Natural killer cell treated with Interleukin-12 subunit alpha and Interleukin-12 subunit beta and Interleukin-15 and Interleukin-18, amount 100 ng/mL, for 72 hours (primary cell): ENCODE measurements around the gene ZBED3. TPM values are rescaled to one million over a fixed set of nuclear protein-coding genes. Genes with fewer than 3 reads are reported as not detected.
"Not testable (repeated sequence)": the region's sequence is repeated elsewhere in the genome, so short reads cannot be mapped to it uniquely, and the experiment has no call there.

Experiments used
- ATAC-seq, 2 donors: fragments of 150-1000 bp; cut with Tn5 transposase in 1 of 2; sonication (Bioruptor Pico), chemical (Tn5 transposase) in 1 of 2; 2 replicates each; pipeline ENCODE4 v1.10.0; 2021
- DNase-seq: peaks from one replicate; pipeline ENCODE4 v3.0.0; 2022; ENCODE audit warnings: low spot score
- H3K27ac Mint-ChIP-seq, 2 donors: 1 replicate in 1 of 2; 2 replicates in 1 of 2; pipeline ENCODE4 v1.8.0; 2022; ENCODE audit warnings: mixed read lengths in 2 of 2, mild to moderate bottlenecking in 1 of 2, moderate library complexity in 1 of 2
- H3K27me3 Mint-ChIP-seq, 2 donors: 1 replicate in 1 of 2; 2 replicates in 1 of 2; pipeline ENCODE4 v1.8.0; 2022; ENCODE audit warnings: mixed read lengths in 2 of 2
- H3K36me3 Mint-ChIP-seq: one replicate; pipeline ENCODE4 v1.8.0; 2022; ENCODE audit warnings: mixed read lengths
- H3K4me1 Mint-ChIP-seq, 2 donors: 1 replicate in 1 of 2; 2 replicates in 1 of 2; pipeline ENCODE4 v1.8.0; 2022; ENCODE audit warnings: low read depth in 2 of 2, mixed read lengths in 2 of 2, mild to moderate bottlenecking in 1 of 2
- H3K4me3 Mint-ChIP-seq: one replicate; pipeline ENCODE4 v1.8.0; 2022; ENCODE audit warnings: mixed read lengths
- H3K9me3 Mint-ChIP-seq: 2 replicates; pipeline ENCODE4 v1.8.0; 2022; ENCODE audit warnings: mixed read lengths
- total RNA-seq, 2 donors: library from RNA; stranded (reverse); gene quantifications; one replicate each; pipeline ENCODE4 v1.2.3, GENCODE V29; 2022

Gene ZBED3
- total RNA-seq, 2 donors from 2014 or later: 0.12 to 0.17 TPM

DNA sequence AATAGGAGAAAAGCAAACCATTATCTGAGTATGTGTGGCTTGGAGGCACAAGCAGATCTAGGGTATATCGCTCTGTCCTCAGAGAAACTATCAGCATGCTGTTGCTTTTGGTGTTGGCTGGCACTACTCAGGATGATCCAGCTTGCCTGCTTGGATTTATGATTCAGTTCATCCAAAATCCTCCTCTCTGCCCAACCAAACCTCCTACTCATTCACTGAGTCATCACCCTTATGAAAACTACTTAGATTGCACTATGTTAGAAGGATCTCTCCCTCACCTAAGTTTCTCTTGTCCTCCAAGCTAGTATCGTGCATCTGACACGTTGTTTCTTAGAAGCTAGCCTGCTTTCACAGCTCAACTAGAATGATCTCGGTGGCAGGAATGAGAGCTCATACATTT is 14.2 kb upstream of the ZBED3 start:
- Mint-ChIP-seq H3K27ac (no peak overlapping the region), H3K36me3 (no peaks in the 10 kb centered on the region), H3K4me1 (no peaks in the 10 kb centered on the region), H3K27me3 (peaks cover 4 to 8% of the 10 kb centered on the region in 2 donors), H3K4me3 (no peak overlapping the region), H3K9me3 (no peaks in the 10 kb centered on the region)
- no peak for DNase-seq
- no peak for ATAC-seq

DNA sequence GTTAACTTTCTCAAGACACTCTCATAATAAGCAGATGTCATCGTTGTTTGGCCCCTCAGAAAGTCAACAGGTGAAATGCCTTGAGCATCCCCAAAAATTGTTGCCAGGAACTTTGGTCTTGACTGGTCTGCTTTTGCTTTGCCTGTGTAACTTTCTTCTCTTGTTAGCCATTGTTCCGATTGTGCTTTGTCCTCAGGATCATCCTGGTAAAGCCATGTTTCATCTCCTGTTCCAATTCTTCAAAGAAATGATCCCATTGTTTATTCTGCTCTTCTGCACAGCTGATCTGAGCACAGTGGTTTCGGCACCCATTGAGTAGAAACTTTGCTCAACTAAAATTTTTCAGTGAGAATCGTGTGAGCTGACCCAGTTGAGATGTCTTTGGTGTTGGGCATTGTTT is 8.1 kb upstream of the ZBED3 start:
- peaks cover 9% of the 10 kb centered on the region in 2 donors for H3K27me3 Mint-ChIP-seq
- no peak overlapping the region for H3K27ac Mint-ChIP-seq
- H3K36me3 Mint-ChIP-seq: no peaks in the 10 kb centered on the region
- H3K4me3 Mint-ChIP-seq: no peak overlapping the region
- no peaks in the 10 kb centered on the region for H3K4me1 Mint-ChIP-seq
- DNase-seq: no peak
- no peaks in the 10 kb centered on the region for H3K9me3 Mint-ChIP-seq
- no peak for ATAC-seq

DNA sequence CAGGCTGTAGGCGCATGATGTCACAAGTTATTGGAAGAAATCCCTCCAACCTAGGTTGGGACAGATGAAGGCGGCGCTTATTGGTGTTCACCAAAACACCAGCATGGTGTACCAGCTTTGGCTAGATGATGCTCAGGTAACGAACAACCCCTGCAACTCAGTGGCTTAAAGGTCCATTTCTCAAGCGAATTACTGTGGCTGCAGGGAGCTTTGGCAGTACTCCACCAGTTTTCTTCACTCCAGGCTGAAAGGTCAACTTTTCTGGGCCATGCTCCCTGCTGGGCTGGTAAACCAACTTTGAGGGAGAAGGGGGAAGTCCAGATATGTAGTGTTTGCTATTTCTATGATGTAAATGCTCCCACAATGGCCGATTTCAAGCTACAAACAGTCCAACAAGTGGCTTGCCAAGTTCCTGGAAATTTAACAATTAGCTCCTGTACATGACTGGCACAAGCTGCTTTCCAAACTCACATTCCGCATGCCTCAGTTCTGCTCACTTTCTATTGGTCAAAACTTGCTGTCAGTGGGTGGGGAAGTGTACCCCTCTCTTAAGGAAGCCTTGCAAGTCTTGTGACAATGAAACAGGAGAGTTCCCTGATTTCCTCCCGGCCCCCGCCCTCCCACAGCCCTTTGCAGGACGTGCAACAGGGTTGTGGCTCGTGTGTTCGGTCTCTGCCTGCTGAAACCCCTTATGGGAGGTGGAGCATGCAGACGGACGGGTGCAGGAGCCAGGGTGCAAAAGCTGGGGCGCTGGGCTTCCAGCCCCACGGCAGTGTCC is 588 bp upstream of the ZBED3 start:
- DNase-seq (no peak), ATAC-seq (no peak)
- Mint-ChIP-seq H3K9me3 (no peaks in the 10 kb centered on the region), H3K27me3 (peaks cover 3 to 15% of the 10 kb centered on the region in 2 donors), H3K4me3 (peak overlapping the region; percentile 85), H3K4me1 (peaks cover 11 to 15% of the 10 kb centered on the region in 2 donors), H3K36me3 (no peaks in the 10 kb centered on the region), H3K27ac (peak overlapping the region in 1 of 2 donors; percentile 18)

DNA sequence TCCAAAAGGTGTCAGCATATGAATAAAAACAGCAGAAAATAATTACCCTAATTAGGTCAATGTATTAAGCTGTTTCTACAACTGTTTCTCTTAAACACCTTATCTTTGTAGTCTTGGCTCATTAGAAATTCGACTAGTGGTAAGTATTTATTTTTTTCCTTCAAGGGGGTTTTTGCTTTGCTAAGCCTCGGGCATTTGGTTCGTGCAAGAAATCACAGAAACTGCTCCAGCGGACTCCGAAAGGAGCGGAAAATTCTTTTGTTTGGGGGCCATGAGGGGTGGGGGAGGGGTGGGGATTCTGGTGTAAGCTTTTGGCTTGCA is 757 bp downstream of the ZBED3 start:
- Mint-ChIP-seq H3K4me3 (peak overlapping the region; percentile 85), H3K9me3 (no peaks in the 10 kb centered on the region), H3K27me3 (peaks cover 3 to 15% of the 10 kb centered on the region in 2 donors), H3K4me1 (peaks cover 11 to 15% of the 10 kb centered on the region in 2 donors), H3K27ac (peak overlapping the region in 1 of 2 donors; percentile 18), H3K36me3 (no peaks in the 10 kb centered on the region)
- DNase-seq (no peak), ATAC-seq (no peak)

DNA sequence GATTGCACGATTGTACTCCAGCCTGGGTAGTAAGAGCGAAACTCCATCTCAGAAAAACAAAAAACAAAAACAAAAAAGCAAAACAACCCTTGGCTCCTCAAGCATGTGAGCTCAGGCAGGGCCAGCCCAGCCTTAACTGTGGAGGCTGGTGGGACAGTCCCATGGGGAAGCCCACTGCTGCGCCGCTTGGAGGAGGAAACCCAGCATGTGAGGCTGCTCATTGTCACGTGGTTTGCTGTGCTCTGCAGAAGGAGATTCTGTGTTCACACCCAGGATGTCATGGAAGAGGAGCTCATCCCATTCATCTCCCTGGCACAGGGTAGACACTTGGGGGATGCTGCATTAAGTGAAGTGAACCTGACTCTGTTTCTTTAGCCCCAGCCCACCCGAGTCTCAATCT is 4.0 kb downstream of the ZBED3 start:
- ATAC-seq (peak in 1 of 2 donors; percentile 48), DNase-seq (no peak)
- Mint-ChIP-seq H3K4me1 (peaks cover 6 to 11% of the 10 kb centered on the region in 2 donors), H3K27ac (no peak overlapping the region), H3K9me3 (no peaks in the 10 kb centered on the region), H3K36me3 (no peaks in the 10 kb centered on the region), H3K4me3 (no peak overlapping the region), H3K27me3 (no peaks in the 10 kb centered on the region)

DNA sequence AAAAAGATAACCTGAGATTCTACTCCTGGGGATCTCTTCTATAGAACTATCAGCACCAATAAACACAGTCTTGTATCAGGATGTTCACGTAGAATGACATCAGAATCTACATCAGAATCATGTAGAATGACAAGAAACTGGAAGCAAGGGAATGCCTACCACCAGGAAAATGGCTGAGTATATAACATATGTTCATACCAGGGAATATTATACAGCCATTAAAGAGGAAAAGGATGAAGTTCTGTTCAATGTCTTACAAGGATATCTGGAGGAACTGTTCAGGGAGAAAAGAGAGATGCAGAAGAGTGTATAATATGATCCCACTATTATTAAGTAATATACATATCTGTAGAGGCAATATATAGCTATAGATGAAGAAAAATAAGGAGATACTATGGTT is 4.8 kb downstream of the ZBED3 start:
- Mint-ChIP-seq H3K4me3 (no peak overlapping the region), H3K9me3 (no peaks in the 10 kb centered on the region), H3K27ac (no peak overlapping the region), H3K36me3 (no peaks in the 10 kb centered on the region), H3K27me3 (no peaks in the 10 kb centered on the region), H3K4me1 (peaks cover 6% of the 10 kb centered on the region in 2 donors)
- ATAC-seq: no peak
- no peak for DNase-seq

DNA sequence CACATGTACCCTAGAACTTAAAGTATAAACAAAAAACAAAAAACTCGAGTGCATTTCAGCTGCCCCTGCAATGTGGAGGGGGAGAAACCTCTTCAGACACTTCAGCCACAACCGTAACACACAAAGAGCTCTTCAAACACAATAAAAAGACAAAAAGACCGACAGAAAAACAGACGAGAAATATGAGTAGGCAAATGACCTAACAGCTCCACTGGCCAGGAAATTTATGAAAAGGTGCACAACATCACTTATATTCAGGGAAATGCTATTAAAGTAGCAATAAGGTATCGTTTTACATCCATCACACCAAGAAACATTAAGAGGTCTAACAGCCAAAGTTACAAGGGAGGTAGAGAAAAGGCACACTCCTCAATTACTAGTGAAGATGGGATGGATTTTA is 6.2 kb downstream of the ZBED3 start:
- DNase-seq: no peak
- Mint-ChIP-seq H3K27me3 (peaks cover 0 to 4% of the 10 kb centered on the region in 2 donors), H3K36me3 (no peaks in the 10 kb centered on the region)

DNA sequence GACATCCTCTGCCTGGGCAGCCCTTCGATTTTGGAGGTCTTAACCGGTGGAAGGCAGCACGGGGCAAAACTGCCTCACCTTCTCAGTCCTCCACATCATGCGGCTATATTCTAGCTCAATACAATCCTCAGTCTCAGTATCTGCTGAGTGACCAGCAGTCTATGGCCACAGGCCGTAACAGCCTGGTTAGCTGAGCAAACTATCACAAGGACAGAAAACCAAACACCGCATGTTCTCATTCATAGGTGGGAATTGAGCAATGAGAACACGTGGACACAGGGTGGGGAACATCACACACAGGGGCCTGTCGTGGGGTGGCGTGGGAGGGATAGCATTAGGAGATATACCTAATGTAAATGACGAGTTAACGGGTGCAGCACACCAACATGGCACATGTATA is 6.6 kb downstream of the ZBED3 start:
- H3K27me3 Mint-ChIP-seq, H3K4me3 Mint-ChIP-seq, DNase-seq, H3K36me3 Mint-ChIP-seq, ATAC-seq, H3K27ac Mint-ChIP-seq, H3K9me3 Mint-ChIP-seq, H3K4me1 Mint-ChIP-seq: not testable (repeated sequence)

More for the DNA sequence above, 6.2 kb downstream of the ZBED3 start:
- no peak for ATAC-seq
- no peak overlapping the region for H3K27ac Mint-ChIP-seq
- no peaks in the 10 kb centered on the region for H3K9me3 Mint-ChIP-seq
- H3K4me3 Mint-ChIP-seq: no peak overlapping the region
- H3K4me1 Mint-ChIP-seq: peaks cover 0 to 5% of the 10 kb centered on the region in 2 donors

DNA sequence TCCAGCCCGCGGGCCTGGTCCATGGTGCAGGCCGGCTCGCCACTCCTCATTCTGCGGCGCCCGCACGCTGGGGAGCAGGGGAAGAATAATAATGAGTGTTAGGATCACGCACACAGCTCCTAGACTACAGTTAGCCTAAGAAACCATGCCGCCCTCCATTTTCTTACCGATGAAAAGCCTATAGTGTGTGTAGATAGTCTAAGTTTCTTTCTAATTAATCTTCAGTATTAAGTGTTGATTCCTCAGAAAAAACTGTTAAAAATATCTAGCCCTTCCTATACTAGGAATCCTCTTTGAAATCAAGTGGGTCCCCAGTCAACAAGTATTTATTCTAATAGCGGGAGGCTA is 9.3 kb downstream of the ZBED3 start:
- H3K27ac Mint-ChIP-seq: no peak overlapping the region
- DNase-seq: no peak
- no peak for ATAC-seq
- H3K4me3 Mint-ChIP-seq: peak overlapping the region; percentile 72
- peaks cover 0 to 4% of the 10 kb centered on the region in 2 donors for H3K27me3 Mint-ChIP-seq
- H3K9me3 Mint-ChIP-seq: no peaks in the 10 kb centered on the region
- no peaks in the 10 kb centered on the region for H3K36me3 Mint-ChIP-seq
- peaks cover 0 to 5% of the 10 kb centered on the region in 2 donors for H3K4me1 Mint-ChIP-seq

DNA sequence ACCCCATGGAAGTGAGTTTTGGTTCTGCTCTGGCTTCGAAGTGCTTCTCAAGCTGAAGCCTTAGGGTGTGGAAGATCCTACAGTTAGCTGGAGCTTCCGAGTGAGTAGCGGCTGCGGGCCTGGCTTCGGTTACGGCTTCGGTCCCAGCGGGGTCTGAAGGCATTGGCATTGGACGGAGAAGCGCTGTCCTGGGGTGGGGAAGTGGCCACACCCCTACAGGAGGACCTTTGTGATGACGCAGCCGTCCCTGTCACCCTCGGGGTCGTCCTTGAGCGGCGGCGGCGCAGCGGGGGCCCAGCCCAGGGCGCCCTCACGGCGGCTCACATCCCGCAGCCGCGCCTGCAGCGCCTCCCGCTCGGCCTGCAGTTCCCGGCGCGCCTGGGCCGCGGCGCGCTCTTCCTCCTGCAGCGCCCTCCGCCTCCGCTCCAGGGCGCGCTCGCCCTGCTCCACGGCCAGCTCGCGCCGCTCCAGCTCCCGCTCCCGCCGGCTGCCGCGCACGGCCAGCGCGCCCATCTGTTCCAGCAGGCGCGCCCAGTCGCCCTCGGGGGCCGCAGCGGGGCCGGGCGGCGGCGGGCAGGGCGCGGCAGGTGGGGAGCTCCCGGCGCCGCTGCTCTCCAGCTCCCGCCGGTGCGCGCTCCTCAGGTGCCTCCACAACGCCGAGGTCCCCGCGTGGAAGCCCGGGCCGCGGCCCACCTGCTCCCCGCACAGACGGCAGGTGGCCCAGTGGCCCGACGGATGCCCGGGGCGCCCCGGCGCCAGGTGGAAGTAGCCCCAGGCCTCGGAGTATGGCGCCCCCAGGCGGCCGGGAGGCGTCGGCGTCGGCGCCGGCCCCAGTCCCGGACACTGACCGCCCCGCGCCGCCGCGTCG is 9.9 kb downstream of the ZBED3 start:
- no peaks in the 10 kb centered on the region for H3K9me3 Mint-ChIP-seq
- H3K4me3 Mint-ChIP-seq: peak overlapping the region; percentile 72
- DNase-seq (peak; percentile 76), ATAC-seq (peak; percentile 91 to 92)
- no peak overlapping the region for H3K27ac Mint-ChIP-seq
- peaks cover 0 to 5% of the 10 kb centered on the region in 2 donors for H3K4me1 Mint-ChIP-seq
- H3K27me3 Mint-ChIP-seq: peaks cover 0 to 4% of the 10 kb centered on the region in 2 donors
- no peaks in the 10 kb centered on the region for H3K36me3 Mint-ChIP-seq

DNA sequence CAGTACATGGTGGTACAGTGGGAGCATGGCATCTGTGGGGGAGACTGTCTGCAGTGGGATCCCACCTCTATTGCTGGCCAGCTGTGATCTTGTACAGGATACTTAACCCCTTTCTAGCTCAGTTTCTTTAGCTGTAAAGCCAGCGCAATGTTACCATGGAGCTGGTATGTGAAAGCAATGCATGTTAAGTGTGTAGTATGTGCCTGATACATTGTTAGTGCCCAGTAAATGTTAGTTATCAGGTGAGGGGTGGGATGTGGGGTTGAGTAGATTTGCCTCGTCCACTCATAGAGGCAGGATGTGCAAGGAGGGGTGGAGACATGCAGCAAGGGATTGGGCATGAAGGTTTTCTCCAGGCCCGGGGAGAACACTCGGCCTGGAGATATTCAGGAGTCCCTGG is 12.3 kb downstream of the ZBED3 start:
- DNase-seq: no peak
- no peaks in the 10 kb centered on the region for H3K9me3 Mint-ChIP-seq
- peaks cover 0 to 4% of the 10 kb centered on the region in 2 donors for H3K27me3 Mint-ChIP-seq
- no peak overlapping the region for H3K4me3 Mint-ChIP-seq
- no peak for ATAC-seq
- peaks cover 4% of the 10 kb centered on the region for H3K36me3 Mint-ChIP-seq
- H3K4me1 Mint-ChIP-seq: peaks cover 0 to 5% of the 10 kb centered on the region in 2 donors
- H3K27ac Mint-ChIP-seq: no peak overlapping the region

DNA sequence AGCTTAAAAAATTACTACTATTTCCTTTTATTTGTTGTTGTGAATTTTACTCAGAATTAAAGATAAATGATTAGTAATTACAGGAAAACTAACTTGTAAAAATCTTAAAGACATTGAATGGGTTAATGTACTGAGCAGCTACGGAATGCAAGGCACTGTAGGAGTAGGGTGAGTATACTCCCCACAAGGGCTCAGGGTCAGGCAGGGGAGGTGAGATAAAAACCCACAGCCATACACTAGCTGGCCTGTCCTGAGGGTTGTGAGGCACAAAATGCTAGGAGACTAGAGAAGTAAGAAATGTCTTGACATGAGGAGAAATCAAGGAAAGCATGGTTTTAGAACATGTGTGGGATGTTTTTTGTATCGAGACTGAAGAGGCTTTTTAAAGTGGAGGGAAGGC is 13.4 kb downstream of the ZBED3 start:
- no peak overlapping the region for H3K4me3 Mint-ChIP-seq
- no peaks in the 10 kb centered on the region for H3K9me3 Mint-ChIP-seq
- no peak overlapping the region for H3K27ac Mint-ChIP-seq
- H3K36me3 Mint-ChIP-seq: peaks cover 11% of the 10 kb centered on the region
- ATAC-seq (no peak), DNase-seq (no peak)
- H3K27me3 Mint-ChIP-seq: peaks cover 0 to 4% of the 10 kb centered on the region in 2 donors
- H3K4me1 Mint-ChIP-seq: peaks cover 0 to 5% of the 10 kb centered on the region in 2 donors

DNA sequence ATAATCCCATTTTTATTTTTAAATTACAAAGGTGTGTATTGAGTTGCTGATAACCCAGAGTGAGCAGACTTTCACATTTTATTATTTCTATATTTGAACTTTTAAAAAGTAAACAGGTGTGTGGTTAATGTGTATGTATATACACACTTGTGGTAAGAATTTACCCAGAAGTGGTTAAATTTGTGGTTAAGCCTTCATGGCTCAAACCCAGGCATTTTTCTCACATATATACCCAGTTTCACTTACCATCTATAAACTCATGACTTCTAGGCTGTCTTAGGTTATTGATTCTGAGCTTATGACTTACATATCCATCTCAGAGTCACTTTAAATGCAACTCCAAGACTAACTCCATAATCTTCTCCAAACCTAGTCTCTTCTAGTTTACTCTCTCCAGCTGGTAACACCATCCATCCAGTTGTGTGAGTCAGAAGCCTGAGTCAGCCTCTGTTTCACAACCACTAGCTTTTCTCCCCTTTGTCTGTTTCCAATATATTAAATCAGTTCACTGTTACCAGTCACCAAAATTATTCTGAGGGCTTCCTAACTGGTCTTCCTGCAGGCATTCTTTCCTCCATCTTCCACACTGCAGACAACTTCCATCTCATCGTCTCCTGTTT is 20.2 kb downstream of the ZBED3 start:
- Mint-ChIP-seq H3K36me3 (peaks cover 30% of the 10 kb centered on the region), H3K27me3 (no peaks in the 10 kb centered on the region), H3K9me3 (no peaks in the 10 kb centered on the region), H3K27ac (no peak overlapping the region), H3K4me1 (peaks cover 13 to 16% of the 10 kb centered on the region in 2 donors), H3K4me3 (no peak overlapping the region)
- no peak for ATAC-seq
- DNase-seq: no peak

DNA sequence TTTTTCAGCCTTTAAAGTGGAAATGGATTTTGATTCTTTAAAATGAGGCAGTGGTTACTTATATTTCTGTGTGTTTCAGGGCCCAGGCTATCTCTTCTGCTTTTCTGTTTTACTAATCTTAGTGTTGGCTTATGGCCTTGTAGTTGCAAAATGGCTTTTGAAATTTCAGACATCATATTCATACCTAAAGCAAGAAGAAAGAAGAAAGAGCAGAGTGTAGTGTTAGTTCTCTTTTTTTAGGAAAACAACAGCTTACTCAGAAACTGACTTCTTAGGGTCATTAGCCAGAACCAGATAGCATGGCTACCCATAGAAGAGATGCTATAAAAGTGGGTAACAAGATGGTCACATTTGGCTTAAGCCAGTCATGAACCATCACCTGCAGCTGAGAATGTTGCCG is 20.9 kb downstream of the ZBED3 start:
- Mint-ChIP-seq H3K27ac (no peak overlapping the region), H3K27me3 (no peaks in the 10 kb centered on the region), H3K36me3 (peaks cover 33% of the 10 kb centered on the region), H3K4me1 (peaks cover 13 to 16% of the 10 kb centered on the region in 2 donors), H3K9me3 (no peaks in the 10 kb centered on the region), H3K4me3 (no peak overlapping the region)
- no peak for DNase-seq
- ATAC-seq: no peak
